ENCODE data around the gene KIFBP.
"Not testable (repeated sequence)": the region's sequence is repeated elsewhere in the genome, so short reads cannot be mapped to it uniquely, and the experiment has no call there.

The KIFBP gene, protein sequence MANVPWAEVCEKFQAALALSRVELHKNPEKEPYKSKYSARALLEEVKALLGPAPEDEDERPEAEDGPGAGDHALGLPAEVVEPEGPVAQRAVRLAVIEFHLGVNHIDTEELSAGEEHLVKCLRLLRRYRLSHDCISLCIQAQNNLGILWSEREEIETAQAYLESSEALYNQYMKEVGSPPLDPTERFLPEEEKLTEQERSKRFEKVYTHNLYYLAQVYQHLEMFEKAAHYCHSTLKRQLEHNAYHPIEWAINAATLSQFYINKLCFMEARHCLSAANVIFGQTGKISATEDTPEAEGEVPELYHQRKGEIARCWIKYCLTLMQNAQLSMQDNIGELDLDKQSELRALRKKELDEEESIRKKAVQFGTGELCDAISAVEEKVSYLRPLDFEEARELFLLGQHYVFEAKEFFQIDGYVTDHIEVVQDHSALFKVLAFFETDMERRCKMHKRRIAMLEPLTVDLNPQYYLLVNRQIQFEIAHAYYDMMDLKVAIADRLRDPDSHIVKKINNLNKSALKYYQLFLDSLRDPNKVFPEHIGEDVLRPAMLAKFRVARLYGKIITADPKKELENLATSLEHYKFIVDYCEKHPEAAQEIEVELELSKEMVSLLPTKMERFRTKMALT

DNA sequence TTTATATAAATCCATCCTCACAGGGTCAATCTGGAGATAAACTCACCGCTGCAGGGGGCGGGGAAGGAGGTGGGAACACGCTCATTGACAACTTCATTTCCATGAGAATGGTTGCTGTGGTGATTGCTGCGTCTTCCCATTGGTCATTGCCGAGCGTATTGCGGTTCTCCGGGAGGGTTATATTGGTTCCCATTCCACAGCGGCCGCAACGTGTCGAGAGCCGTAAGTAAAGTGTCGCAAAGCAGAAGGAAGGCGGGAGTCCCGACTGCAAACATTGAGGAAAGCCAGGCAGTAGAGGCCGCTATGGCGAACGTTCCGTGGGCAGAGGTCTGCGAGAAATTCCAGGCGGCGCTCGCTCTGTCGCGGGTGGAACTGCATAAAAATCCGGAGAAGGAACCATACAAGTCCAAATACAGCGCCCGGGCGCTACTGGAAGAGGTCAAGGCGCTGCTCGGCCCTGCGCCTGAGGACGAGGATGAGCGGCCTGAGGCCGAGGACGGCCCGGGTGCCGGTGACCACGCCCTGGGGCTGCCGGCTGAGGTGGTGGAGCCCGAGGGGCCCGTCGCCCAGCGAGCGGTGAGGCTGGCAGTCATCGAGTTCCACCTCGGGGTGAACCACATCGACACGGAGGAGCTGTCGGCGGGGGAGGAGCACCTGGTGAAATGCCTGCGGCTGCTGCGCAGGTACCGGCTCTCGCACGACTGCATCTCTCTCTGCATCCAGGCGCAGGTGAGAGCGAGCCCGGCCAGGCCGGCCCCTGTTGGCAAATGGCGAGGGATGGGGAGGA is at the start of gene KIFBP:
KIFBP (plus strand) TSS at position 274 of the 787 bp plus-strand sequence; CDS start at position 304, 30 bp downstream.
- DNase-seq (ENCODE audit: low read depth in 2 of 2): peak; percentile 72 to 82

DNA sequence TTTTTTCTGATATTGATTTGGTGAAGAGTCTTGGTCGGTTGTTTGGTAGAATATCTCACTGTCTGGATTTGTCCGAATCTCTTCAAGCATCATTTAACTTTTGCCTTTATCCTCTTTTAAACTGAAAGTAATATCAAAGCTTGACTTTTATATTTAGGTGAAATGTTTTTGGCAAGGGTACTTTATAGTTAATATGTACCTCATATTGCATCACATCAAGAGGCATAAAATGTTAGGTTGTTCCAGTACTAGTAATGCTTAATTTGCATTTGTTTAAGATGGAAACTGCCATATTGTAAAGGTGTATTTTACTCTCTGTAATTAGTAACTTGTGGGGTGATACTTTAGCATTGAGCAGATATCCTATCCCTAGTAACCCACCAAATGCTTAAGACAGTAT is 49.7 kb upstream of the KIFBP start:
- no peak for DNase-seq (ENCODE audit: low read depth in 2 of 2)

DNA sequence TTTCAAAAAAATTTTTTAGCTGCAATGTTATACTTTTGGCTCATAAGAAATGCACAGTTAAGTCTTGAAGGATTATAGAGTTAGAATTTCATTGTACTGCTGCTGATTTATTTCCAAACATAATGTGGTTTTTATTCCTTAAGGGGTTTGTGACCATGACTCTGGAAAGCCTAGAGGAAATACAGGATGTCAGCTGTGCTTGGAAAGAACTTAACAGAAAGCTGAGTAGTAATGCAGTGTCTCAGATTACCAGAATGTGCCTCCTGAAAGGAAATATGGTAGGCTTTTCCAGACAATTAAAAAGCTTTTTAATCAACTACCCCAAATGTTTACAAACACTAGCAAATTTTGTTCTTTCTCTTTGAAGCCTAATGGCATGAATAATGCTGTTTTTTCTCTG is 47.7 kb upstream of the KIFBP start:
- DNase-seq (ENCODE audit: low read depth in 2 of 2): not testable (repeated sequence)

DNA sequence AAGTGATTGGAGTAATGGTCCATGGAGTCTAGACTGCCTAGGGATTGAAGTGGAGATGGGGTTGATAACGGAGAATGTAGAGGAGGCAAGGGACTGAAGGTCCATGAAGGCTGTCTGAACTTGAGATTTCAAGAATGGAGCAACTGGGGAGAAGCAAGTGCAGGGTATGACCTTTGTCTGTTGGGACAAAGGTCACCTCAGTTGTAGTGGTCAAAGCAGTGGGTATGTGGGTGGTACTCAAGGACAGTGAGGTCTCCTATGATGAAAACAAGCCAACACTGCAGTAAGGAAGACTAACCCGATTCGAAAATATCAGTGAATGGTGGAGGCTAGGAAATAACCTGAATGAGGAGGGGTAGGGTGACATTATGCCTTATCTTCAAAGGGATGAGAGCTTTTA is 38.0 kb upstream of the KIFBP start:
- DNase-seq (ENCODE audit: low read depth in 2 of 2): no peak

DNA sequence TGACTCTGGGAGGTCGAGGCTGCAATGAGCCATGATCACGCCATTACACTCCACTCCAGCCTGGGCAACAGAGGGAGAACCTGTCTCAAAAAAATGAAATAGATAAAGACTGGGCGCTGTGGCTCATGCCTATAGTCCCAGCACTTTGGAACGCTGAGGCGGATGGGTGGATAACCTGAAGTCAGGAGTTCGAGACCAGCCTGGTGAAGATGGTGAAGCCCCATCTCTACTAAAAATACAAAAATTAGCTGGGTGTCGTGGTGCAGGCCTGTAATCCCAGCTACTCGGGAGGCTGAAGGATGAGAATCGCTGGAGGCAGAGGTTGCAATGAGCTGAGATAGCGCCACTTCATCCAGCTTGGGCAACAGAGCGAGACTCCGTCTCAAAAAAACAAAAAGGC is 33.7 kb upstream of the KIFBP start:
- DNase-seq (ENCODE audit: low read depth in 2 of 2): no peak

DNA sequence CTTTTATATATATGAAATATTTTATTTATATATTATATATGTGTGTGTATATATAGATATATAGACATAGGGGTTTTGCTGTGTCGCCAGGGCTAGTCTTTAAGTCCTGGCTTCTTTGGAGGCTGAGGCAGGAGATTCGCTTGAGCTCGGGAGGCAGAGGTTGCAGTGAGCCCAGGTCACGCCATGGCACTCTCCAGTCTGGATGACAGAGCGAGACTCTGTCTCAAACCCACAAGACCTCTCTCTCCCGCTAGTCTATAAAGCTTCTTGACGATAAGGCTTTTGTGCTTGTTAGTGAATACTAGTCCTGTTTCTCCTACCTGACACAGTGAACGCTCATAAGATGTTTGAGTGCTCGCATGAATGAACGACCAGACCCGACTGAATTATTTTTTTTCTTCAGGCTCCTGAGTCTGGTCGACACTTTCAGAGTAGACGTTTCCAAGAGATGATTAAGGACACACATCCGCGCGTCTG is 33.2 kb upstream of the KIFBP start:
- peak in 1 of 2 donors; percentile 11 for DNase-seq (ENCODE audit: low read depth in 2 of 2)

DNA sequence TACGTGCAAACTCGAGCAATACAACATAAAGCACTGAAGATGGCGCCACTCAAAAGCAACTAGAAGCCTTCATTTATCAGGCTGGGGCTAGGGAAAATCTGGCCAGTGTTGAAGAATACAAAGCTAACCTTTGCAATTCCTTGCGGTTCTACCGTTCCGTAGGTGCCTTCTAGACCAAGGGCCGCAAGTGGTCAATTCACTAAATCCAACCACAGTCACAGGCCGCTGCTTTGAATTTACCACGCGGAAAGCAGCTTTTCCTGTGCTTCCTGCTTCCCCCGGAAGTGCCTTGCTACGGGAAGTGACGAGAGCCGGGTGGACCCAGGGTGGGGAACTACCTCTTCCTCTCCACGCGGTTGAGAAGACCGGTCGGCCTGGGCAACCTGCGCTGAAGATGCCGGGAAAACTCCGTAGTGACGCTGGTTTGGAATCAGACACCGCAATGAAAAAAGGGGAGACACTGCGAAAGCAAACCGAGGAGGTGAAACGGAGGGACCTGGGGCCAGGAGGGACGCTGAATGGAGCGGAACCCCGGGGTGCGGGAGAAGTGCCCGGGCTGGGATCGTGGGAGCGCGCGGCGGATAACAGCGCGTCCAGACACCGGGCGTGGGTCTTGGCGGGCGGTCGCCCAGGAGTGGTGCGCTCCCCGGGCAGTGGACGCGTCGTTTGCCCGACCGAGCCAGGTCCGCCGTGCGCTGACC is 32.6 kb upstream of the KIFBP start, which contains the start of gene DDX21:
DDX21 (plus strand) TSS at position 339 of the 701 bp plus-strand sequence; CDS start at position 395, 56 bp downstream.
- peak; percentile 78 to 87 for DNase-seq (ENCODE audit: low read depth in 2 of 2)

DNA sequence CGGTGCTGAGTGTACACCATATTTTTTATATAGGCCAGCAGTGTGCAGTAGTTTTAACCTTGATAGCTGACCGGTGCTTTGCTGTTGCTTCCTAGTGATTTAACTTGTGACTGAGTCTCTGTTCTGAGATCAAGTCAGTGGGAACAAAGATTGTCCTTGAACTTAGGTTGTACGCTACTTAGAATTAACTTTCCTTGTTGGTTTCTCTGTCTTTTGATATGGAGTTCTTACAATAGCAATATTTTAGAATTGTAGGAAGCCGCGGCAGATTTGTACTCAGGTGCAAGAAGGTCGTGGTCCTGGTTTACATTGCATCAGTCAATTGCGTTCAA is 31.4 kb upstream of the KIFBP start:
- DNase-seq (ENCODE audit: low read depth in 2 of 2): no peak

DNA sequence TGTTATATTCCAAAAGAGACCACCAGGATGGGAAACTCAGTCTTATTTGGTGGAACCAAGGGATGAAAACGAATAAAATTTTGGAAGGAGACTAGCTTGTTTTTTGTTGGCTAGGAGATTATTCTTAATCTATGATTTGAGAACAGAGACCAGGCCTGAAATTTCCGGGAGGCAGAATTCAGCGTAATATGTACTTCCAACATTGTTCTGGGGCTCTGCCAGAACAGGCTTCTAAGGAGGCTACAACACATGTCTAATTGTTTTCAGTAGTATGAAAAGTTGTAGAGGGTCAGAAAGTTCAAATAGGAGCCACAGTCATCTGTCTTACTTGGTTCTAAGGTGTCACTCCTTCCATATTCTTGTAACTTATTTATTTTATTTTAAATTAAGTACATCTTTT is 30.9 kb upstream of the KIFBP start:
- DNase-seq (ENCODE audit: low read depth in 2 of 2): no peak

DNA sequence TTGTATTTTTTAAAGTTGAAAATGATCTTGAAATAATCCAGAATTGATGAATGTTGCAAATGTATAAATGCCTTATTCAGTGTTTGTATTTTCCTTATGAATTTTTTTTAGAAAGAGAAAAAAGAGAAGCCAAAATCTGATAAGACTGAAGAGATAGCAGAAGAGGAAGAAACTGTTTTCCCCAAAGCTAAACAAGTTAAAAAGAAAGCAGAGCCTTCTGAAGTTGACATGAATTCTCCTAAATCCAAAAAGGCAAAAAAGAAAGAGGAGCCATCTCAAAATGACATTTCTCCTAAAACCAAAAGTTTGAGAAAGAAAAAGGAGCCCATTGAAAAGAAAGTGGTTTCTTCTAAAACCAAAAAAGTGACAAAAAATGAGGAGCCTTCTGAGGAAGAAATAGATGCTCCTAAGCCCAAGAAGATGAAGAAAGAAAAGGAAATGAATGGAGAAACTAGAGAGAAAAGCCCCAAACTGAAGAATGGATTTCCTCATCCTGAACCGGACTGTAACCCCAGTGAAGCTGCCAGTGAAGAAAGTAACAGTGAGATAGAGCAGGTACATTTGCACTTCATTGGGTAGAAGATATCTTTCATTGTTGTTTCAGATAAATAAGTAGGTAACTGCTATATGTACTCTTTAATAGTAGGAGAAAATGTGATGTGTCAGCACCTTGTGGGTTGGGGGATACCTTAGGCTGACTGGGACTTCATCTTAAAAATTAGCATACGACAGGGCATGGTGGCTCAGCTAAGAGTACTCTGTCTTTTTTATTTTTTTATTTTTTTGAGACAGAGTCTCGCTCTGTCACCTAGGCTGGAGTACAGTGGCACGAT is 28.7 kb upstream of the KIFBP start:
- no peak for DNase-seq (ENCODE audit: low read depth in 2 of 2)

DNA sequence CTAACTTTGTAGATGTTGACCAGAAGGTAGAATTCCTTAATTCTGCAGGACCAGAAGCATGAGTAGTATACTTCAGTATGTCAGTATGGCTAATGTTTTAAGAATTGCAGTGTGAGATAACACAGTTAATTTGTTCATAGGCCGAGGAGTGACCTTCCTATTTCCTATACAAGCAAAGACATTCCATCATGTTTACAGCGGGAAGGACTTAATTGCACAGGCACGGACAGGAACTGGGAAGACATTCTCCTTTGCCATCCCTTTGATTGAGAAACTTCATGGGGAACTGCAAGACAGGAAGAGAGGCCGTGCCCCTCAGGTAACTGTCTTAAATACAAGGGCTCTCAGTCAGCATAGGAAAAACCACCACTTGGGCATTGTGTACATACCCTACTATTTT is 25.5 kb upstream of the KIFBP start:
- DNase-seq (ENCODE audit: low read depth in 2 of 2): no peak

DNA sequence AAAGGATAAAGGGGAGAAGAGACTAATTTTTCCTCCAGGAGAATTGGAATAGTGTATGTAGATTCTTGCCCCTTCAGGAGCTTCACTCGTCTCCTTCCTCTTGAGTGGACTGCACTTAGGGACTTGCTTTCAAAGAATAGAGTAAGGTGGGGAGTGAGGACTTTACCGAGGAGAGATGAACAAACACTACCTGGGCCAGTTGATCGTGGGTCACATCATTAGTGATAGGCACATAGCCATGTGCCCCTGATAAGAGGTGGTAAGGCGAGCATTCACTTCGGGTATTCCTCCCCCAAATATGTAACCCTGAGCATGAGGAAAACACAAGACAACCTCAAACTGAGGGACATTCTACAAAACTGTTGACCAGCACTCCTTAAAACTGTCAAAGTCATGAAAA is 14.6 kb upstream of the KIFBP start:
- no peak for DNase-seq (ENCODE audit: low read depth in 2 of 2)

DNA sequence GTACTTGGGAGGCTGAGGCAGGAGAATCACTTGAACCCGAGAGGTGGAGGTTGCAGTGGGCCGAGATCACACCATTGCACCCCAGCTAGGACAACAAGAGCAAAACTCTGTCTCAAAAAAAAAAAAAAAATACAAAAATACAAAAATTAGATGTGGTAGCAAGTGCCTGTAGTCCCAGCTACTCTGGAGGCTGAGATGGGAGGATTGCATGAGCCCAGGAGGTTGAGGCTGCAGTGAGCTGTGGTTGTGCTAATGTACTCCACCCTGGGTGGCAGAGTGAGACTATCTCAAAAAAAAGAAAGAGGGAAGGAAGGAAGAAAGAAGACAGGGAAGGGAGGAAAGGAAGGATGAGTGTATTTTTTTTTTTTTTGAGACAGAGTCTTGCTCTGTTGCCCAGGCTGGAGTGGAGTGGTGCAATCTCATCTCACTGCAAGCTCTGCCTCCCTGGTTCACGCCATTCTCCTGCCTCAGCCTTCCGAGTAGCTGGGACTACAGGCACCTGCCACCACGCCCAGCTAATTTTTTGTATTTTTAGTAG is 12.6 kb upstream of the KIFBP start:
- DNase-seq (ENCODE audit: low read depth in 2 of 2): not testable (repeated sequence)

DNA sequence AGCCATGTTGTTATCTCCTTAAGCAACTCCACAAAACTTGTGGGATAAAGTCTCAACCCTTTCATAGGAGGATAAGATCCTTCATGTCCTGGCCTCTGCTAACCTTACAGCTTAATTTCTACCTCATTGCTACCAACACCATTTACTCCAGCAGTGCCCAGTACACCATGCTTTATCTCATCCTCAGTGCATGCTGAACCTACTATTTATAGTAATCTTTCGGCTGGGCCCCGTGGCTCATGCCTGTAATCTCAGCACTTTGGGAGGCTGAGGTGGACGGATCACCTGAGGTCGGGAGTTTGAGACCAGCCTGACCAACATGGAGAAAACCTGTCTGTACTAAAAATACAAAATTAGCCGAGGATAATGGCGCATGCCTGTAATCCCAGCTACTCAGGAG is 8.9 kb upstream of the KIFBP start:
- not testable (repeated sequence) for DNase-seq (ENCODE audit: low read depth in 2 of 2)

DNA sequence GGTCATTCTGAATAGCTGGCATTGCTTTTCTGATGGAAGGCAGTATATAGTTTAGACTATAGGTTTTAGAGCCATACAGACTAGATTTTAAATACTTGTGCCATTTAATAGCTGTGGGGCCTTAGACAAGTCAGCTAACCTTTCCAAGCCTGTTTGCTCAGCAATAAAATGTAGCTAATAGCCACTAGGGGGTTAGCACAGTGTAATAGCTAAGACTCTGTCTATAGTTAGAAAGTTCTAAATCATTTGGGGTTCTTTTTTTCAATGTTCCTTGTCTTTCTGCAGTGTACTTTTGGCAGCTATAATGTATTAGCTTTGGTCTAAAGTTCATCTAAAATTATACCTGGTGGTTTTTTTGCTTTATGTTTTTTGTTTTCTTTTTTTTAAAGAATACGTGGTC is 7.5 kb upstream of the KIFBP start:
- no peak for DNase-seq (ENCODE audit: low read depth in 2 of 2)

DNA sequence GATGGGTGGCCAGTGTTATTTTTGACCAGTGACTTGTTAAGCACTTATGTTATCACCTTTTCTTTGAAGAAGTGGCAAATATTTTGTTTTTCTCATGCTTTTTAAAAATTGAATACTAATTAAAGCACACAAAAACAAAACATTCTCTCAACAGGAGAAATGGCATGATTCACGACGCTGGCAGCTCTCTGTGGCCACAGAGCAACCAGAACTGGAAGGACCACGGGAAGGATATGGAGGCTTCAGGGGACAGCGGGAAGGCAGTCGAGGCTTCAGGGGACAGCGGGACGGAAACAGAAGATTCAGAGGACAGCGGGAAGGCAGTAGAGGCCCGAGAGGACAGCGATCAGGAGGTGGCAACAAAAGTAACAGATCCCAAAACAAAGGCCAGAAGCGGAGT is 6.2 kb upstream of the KIFBP start:
- no peak for DNase-seq (ENCODE audit: low read depth in 2 of 2)

DNA sequence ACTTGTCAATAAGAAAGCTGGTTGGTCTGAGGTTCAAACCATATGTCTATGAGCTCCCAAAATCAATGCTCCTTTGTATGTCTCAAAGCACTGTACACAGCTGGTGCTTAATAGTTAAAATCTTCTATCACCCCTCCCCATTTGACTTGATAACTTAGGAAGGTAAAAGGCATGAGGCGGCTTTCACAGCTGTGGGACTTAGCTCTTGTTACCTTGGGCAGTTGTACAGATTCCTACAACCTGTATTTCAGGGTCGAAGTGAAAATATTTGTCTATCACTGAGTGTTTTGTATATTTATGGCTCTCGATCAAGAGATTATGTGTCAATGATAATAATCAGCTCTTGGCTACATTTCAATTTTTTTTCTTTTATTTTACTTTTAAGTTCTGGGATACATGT is 992 bp upstream of the KIFBP start:
- no peak for DNase-seq (ENCODE audit: low read depth in 2 of 2)

DNA sequence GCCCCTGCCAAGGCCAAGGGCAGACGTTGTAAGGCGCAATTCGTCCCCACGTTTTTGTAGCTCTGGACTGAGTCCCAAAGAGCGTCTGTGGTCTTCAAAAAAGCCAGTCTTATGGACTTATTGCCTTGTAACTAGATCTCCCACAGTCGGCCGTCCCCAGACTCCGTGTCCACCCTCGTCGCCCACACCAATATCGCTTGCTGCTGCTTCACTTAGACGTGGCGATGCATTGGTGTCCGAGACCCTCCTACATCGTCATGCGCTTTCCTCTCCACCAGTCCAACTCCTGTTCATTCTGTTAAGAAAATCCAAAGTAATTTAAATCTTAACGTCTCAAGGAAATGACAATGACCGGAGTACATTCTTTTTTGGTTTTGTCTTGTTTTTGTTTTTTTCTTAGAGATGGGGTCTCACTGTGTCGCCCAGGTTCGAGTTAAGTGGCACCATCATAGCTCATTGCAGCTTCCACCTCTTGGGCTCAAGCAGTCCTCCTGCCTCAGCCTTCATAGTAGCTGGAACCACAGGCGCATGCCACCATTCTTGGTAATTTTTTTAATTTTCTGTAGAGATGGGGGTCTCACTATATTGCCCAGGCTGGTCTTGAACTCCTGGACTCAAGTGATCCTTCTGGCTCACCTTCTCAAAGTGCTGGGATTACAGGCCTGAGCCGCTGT is 851 bp downstream of the KIFBP start:
- no peak for DNase-seq (ENCODE audit: low read depth in 2 of 2)

DNA sequence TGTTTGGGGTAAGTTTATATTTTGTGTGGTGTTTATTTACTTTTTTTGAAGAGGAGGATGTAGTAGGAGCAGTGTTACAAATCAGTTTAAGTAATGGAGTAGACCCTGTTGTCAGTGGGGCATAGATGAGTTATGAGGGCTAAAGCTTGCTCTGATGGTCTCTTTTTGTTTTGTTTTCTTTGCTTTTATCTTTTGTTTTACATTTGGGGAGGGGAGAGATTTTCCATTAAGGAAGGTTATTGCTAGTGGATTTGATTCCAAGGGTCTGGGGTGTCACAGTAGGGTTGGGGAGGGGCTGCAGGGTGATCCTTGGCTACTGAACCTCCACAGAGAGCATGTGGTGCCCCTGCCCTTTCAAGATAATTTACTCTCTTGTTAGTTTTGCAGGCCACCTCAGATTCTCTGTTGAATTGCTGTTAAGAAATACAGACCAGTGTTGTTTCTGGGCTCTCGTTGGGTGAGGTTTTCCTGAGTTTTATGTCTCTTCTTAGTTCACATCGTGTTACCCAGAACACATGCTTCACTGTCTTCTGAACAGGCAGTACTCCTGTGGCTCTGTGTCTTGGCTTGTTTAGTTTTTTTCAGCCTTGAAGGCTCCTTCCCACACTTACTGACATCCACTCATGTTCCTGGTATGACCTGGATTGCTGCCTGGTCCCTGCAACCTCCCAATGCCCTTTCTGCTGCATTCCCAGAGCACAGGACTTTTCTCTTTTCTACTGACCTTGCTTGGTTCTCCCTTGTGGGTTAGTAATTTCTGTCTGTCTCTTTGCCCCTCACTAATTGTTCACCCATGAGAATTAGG is 4.2 kb downstream of the KIFBP start:
- DNase-seq (ENCODE audit: low read depth in 2 of 2): no peak

Data from stimulated activated CD4-positive, alpha-beta T cell treated with anti-CD3 and anti-CD28 coated beads, Interleukin-4, amount 100 ng/mL, for 48 hours (primary cell).